KMS-11 (cell line): ENCODE results near the gene BEST4.

Experiments used
- H2AFZ ChIP-seq: fragments of 200-600 bp; sonication (generic); 2 replicates; pipeline ENCODE4 v1.6.1; 2016; ENCODE audit warnings: antibody characterized with exemption, mixed run types, low read depth
- H3K27ac ChIP-seq: fragments of 200-600 bp; sonication (generic); 2 replicates; pipeline ENCODE4 v1.6.1; 2016; ENCODE audit warnings: mild to moderate bottlenecking, mixed run types
- H3K27me3 ChIP-seq: fragments of 200-600 bp; sonication (generic); 2 replicates; pipeline ENCODE4 v1.6.1; 2017; ENCODE audit warnings: mild to moderate bottlenecking, low read depth, mixed run types, moderate library complexity; ENCODE audit not compliant: insufficient read depth
- H3K36me3 ChIP-seq: fragments of 200-600 bp; sonication (generic); 2 replicates; pipeline ENCODE4 v1.6.1; 2017; ENCODE audit warnings: mild to moderate bottlenecking, mixed run types; ENCODE audit not compliant: insufficient read depth
- H3K4me1 ChIP-seq: fragments of 200-600 bp; sonication (generic); 2 replicates; pipeline ENCODE4 v1.6.1; 2016; ENCODE audit warnings: mild to moderate bottlenecking, low read depth, mixed run types; ENCODE audit not compliant: poor library complexity, severe bottlenecking
- H3K4me2 ChIP-seq: fragments of 200-600 bp; sonication (generic); 2 replicates; pipeline ENCODE4 v1.7.0; 2016; ENCODE audit warnings: mild to moderate bottlenecking, mixed run types
- H3K4me3 ChIP-seq: fragments of 200-600 bp; sonication (generic); IDR thresholded peaks from 2 replicates; pipeline ENCODE4 v1.6.1; 2017; ENCODE audit warnings: low read depth, low read length, mixed read lengths; ENCODE audit not compliant: insufficient read depth
- H3K79me2 ChIP-seq: fragments of 200-600 bp; sonication (generic); 2 replicates; pipeline ENCODE4 v1.6.1; 2016; ENCODE audit warnings: low read depth, mixed run types; ENCODE audit not compliant: insufficient read depth
- H3K9ac ChIP-seq: fragments of 200-600 bp; sonication (generic); 2 replicates; pipeline ENCODE4 v1.6.1; 2016; ENCODE audit warnings: mild to moderate bottlenecking, mixed run types
- H4K20me1 ChIP-seq: fragments of 200-600 bp; sonication (generic); 2 replicates; pipeline ENCODE4 v1.6.1; 2016; ENCODE audit warnings: mild to moderate bottlenecking, mixed run types; ENCODE audit not compliant: insufficient read depth
- TF ChIP-seq, protein P1 (sequence below): fragments of 200-600 bp; sonication (generic); conservative IDR thresholded peaks from 2 replicates; pipeline ENCODE4 v1.6.1; 2017; ENCODE audit warnings: low read depth, mild to moderate bottlenecking, antibody characterized with exemption, low read length, moderate library complexity, mixed read lengths

The BEST4 gene

DNA sequence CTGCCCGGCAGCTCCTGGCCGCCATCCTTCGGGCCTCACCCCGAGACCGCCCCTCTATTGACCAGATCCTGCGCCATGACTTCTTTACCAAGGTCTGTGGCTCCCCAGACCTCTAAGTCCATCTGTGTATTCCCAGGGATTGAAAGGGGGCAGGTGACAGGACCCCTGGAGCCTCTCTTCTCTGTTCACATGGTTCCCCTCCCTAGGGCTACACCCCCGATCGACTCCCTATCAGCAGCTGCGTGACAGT lies 15.0 kb upstream of the BEST4 start:
- no peak overlapping the region for H3K9ac ChIP-seq
- no peaks in the 10 kb centered on the region for H3K27me3 ChIP-seq
- H3K4me3 ChIP-seq: no peak overlapping the region
- TF ChIP-seq, protein P1, sequence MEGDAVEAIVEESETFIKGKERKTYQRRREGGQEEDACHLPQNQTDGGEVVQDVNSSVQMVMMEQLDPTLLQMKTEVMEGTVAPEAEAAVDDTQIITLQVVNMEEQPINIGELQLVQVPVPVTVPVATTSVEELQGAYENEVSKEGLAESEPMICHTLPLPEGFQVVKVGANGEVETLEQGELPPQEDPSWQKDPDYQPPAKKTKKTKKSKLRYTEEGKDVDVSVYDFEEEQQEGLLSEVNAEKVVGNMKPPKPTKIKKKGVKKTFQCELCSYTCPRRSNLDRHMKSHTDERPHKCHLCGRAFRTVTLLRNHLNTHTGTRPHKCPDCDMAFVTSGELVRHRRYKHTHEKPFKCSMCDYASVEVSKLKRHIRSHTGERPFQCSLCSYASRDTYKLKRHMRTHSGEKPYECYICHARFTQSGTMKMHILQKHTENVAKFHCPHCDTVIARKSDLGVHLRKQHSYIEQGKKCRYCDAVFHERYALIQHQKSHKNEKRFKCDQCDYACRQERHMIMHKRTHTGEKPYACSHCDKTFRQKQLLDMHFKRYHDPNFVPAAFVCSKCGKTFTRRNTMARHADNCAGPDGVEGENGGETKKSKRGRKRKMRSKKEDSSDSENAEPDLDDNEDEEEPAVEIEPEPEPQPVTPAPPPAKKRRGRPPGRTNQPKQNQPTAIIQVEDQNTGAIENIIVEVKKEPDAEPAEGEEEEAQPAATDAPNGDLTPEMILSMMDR: no peak
- no peak overlapping the region for H3K27ac ChIP-seq
- peaks cover 12% of the 10 kb centered on the region for H3K79me2 ChIP-seq
- no peak overlapping the region for H3K4me2 ChIP-seq
- H3K4me1 ChIP-seq: peaks cover 41% of the 10 kb centered on the region
- no peaks in the 10 kb centered on the region for H3K36me3 ChIP-seq
- no peaks in the 10 kb centered on the region for H4K20me1 ChIP-seq
- no peak overlapping the region for H2AFZ ChIP-seq

DNA sequence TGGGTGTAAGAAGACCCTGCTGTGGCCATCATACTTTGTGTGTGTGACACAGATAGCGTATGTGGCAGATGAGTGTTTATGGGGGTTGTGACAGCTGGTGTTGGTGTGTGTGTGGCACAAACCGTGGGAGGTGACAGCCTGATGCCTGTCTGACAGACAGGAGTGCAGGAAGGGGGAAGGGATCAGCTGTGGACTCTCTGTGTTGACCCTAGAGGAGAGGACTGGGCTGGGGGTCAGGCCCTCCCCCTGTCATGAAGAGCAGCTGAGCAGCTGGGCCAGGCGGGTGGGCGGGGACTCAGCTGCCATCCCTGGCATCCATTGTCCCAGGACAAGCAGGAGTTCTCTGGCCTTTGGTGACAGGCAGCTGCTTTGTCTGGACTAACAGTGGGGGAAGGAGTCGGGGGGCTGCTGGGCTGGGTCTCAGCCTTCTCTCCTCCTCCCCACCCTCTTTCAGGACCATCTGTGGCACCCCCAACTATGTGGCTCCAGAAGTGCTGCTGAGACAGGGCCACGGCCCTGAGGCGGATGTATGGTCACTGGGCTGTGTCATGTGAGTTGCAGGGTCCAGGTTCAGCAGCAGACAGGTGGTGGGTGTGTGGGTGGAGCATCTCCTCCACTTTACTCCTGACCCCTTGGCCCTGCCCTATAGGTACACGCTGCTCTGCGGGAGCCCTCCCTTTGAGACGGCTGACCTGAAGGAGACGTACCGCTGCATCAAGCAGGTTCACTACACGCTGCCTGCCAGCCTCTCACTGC lies 14.5 kb upstream of the BEST4 start:
- Histone ChIP-seq H2AFZ (no peak overlapping the region), H3K4me3 (no peak overlapping the region), H3K9ac (no peak overlapping the region), H3K27me3 (no peaks in the 10 kb centered on the region), H3K36me3 (no peaks in the 10 kb centered on the region), H3K4me1 (peaks cover 36% of the 10 kb centered on the region), H3K27ac (no peak overlapping the region), H3K4me2 (peak overlapping the region; percentile 37; the same call in 1 of the 2 replicates), H4K20me1 (no peaks in the 10 kb centered on the region), H3K79me2 (peaks cover 12% of the 10 kb centered on the region)
- TF ChIP-seq, protein P1: no peak

DNA sequence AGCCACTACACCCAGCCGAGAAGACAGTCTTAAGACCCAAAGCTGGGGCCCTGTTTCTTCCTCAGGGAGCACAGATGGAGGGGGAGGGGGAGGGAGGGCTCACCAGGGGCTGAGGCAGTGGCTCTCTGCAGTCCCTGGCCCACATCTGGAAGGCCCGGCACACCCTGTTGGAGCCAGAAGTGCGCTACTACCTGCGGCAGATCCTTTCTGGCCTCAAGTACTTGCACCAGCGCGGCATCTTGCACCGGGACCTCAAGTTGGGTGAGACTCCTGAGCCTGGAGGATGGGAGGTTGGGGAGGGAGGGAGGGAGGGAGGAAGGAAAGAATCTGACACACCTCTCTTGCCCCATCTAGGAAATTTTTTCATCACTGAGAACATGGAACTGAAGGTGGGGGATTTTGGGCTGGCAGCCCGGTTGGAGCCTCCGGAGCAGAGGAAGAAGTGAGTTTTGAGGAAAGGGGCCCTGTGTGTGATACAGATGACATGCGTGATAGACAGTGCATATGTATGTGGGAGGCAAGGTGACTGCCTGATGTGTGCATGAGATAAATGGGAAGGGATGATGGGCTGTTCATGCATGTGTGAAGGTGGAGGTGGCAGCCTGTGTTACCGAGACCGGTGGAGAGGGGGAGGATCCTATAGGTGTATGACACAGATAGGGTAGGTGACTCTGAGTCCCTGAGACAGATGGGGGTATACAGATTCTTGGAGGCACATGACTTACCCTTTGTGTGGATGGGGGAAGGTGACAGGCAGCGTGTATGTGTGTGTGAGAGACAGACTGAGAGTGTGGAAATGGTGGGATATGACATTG lies 13.7 kb upstream of the BEST4 start:
- Histone ChIP-seq H3K4me1 (peaks cover 28% of the 10 kb centered on the region), H3K4me2 (peak overlapping the region; percentile 86; the same call in 1 of the 2 replicates), H3K4me3 (peak overlapping the region; percentile 2), H3K9ac (no peak overlapping the region), H3K27ac (no peak overlapping the region), H4K20me1 (no peaks in the 10 kb centered on the region), H3K36me3 (no peaks in the 10 kb centered on the region), H3K79me2 (peaks cover 12% of the 10 kb centered on the region), H2AFZ (no peak overlapping the region), H3K27me3 (no peaks in the 10 kb centered on the region)
- TF ChIP-seq, protein P1: no peak

DNA sequence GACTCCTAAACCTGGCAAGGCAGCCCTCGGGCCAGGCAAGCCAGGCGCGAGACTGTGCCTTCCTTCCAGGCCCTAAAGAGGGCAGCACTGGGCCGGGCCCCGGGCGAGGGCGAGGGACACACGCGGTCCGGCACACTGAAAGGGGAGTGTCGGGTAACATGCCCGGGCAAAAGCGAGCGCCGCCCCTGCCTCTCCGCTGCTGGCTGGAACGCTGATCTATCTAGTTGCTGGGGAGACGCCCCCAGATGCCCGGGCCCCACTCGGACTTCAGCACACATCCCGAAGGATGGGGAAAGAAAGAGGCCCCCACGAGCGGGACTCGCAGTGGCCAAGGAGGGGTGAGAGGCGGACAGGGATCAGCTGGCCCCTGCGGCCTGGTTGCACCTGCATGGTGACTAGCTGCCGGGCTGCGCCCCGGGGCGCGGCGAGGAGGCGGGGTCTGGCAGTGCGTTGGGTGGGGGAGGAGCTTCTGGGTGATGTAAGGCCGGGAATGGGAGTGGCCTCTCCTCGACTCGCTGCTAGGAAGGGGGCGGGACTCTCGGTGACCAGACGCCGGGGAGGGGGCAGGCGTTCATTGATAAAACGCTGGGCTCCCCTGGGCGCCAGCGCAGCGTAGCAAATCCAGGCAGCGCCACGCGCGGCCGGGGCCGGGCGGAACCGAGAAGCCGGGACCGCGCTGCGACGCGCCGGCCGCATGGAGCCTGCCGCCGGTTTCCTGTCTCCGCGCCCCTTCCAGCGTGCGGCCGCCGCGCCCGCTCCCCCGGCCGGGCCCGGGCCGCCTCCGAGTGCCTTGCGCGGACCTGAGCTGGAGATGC lies 12.0 kb upstream of the BEST4 start, which contains the start of gene PLK3:
Gene PLK3 (plus strand): TSS at position 608 of the 815 bp plus-strand sequence. CDS start 87 bp downstream, at position 695.
- H3K79me2 ChIP-seq: peaks cover 12% of the 10 kb centered on the region
- H3K9ac ChIP-seq: peak within 1 kb of the TSS; percentile 91
- H2AFZ ChIP-seq: peak within 1 kb of the TSS; percentile 92
- peak within 1 kb of the TSS; percentile 27 for H3K4me3 ChIP-seq
- no peaks in the 10 kb centered on the region for H3K27me3 ChIP-seq
- peak within 1 kb of the TSS; percentile 56 for H3K27ac ChIP-seq
- H3K4me1 ChIP-seq: peaks cover 21% of the 10 kb centered on the region
- H4K20me1 ChIP-seq: no peaks in the 10 kb centered on the region
- TF ChIP-seq, protein P1: peak; percentile 74
- H3K36me3 ChIP-seq: no peaks in the 10 kb centered on the region
- peak within 1 kb of the TSS; percentile 86 for H3K4me2 ChIP-seq
